Astrocyte of the cerebellum (primary cell): ENCODE results near the gene DMD.
"Not testable (repeated sequence)": the region's sequence is repeated elsewhere in the genome, so short reads cannot be mapped to it uniquely, and the experiment has no call there.

Source experiments
- DNase-seq: peaks from one replicate; pipeline ENCODE4 v3.0.0-alpha.2; 2011; ENCODE audit warnings: low read depth
- H3K4me3 ChIP-seq: 2 replicates; pipeline ENCODE4 v1.5.1; 2011; ENCODE audit warnings: mild to moderate bottlenecking, low read depth, low read length, moderate library complexity
- CTCF ChIP-seq: IDR thresholded peaks from 2 replicates; pipeline ENCODE4 v1.5.1; 2012; ENCODE audit warnings: low read length, low read depth, moderate library complexity, mild to moderate bottlenecking; ENCODE audit errors: missing control alignments
- in situ Hi-C: cut with HindIII; loops from 2 replicates; pipeline ENCODE4 v1.10.0; 2017; ENCODE audit warnings: low sequenced_read_pairs

DMD gene

GRCh38 chrX:32280489-32280888 is 930.9 kb downstream of the DMD start:
- no peak for DNase-seq
- in situ Hi-C loops, result no loop called here
- no peak for TF ChIP-seq CTCF
- H3K4me3 ChIP-seq, result no peak overlapping the region

GRCh38 chrX:32276153-32276552 is 935.2 kb downstream of the DMD start:
- H3K4me3 ChIP-seq, result no peak overlapping the region
- in situ Hi-C loops, result no loop called here
- DNase-seq, result no peak
- TF ChIP-seq CTCF, result no peak

- in situ Hi-C loops, result no loop called here
- no peak for TF ChIP-seq CTCF
- H3K4me3 ChIP-seq, result no peak overlapping the region
- DNase-seq, result no peak
These were observed 941.5 kb downstream of the DMD start for GRCh38 chrX:32269866-32270265.

- no peak for DNase-seq
- no peak for TF ChIP-seq CTCF
- H3K4me3 ChIP-seq, result no peak overlapping the region
- in situ Hi-C loops, result no loop called here
These were observed 943.1 kb downstream of the DMD start for GRCh38 chrX:32268207-32268606.

GRCh38 chrX:32267796-32268195 is 943.6 kb downstream of the DMD start:
- in situ Hi-C loops, result no loop called here
- TF ChIP-seq CTCF, result no peak
- no peak for DNase-seq
- no peak overlapping the region for H3K4me3 ChIP-seq

- in situ Hi-C loops, DNase-seq, H3K4me3 ChIP-seq: not testable (repeated sequence)
- peak; percentile 26 for TF ChIP-seq CTCF
These were observed 964.7 kb downstream of the DMD start for GRCh38 chrX:32246675-32247074.

- in situ Hi-C loops, result no loop called here
- DNase-seq, result no peak
- no peak for TF ChIP-seq CTCF
- no peak overlapping the region for H3K4me3 ChIP-seq
These were observed 1015.7 kb downstream of the DMD start for GRCh38 chrX:32195611-32196010.
